Muscle of arm (tissue), 12 donors: ENCODE results near the gene DOK5. TPM values are rescaled to one million over a fixed set of nuclear protein-coding genes. Genes with fewer than 3 reads are reported as not detected.

Experiments used
- DNase-seq: peaks from one replicate; pipeline ENCODE4 v3.0.0-alpha.2; 2013
- polyA plus RNA-seq, 12 donors: library from polyadenylated mRNA; unstranded; fragments of 120-200 nt; gene quantifications; one replicate each; pipeline ENCODE4 v1.2.1, GENCODE V29; 2013; ENCODE audit not compliant: insufficient read length in 12 of 12

Gene DOK5
- polyA plus RNA-seq, 12 donors, result 15.2 to 37.7 (median 26.6) TPM; not detected in 1

- no peak for DNase-seq
These were observed 213.1 kb downstream of the DOK5 start for GRCh38 chr20:54688476-54688875.

GRCh38 chr20:54690323-54690722, 214.9 kb downstream of the DOK5 start:
- no peak for DNase-seq

- no peak for DNase-seq
These were observed 215.9 kb downstream of the DOK5 start for GRCh38 chr20:54691327-54691726.

GRCh38 chr20:54692168-54692887, 216.9 kb downstream of the DOK5 start:
- DNase-seq, result no peak

- no peak for DNase-seq
These were observed 219.1 kb downstream of the DOK5 start for GRCh38 chr20:54694516-54694915.

- DNase-seq, result no peak
These were observed 223.0 kb downstream of the DOK5 start for GRCh38 chr20:54698373-54698772.
